ENCODE data around the gene FIBIN.

The FIBIN gene

GRCh38 chr11:27013781-27014361 is 20.0 kb downstream of the FIBIN start:
- Histone ChIP-seq H3K27ac (peak overlapping the region; percentile 50 to 54), H3K36me3 (no peaks in the 10 kb centered on the region), H3K4me3 (no peak overlapping the region), H3K9me3 (no peaks in the 10 kb centered on the region), H3K27me3 (no peaks in the 10 kb centered on the region), H3K4me1 (peaks cover 0 to 33% (median 15%) of the 10 kb centered on the region in 4 donors)
- no peak for DNase-seq
- intact Hi-C loops (cut with DNase I; ENCODE audit: low total_unique reads): no loop called here
- no peak for TF ChIP-seq CTCF (IDR thresholded peaks at IDR 0.05)

- no peak for TF ChIP-seq CTCF (IDR thresholded peaks at IDR 0.05)
- H3K4me1 ChIP-seq: peaks cover 0 to 28% (median 5%) of the 10 kb centered on the region in 4 donors
- H3K36me3 ChIP-seq: no peaks in the 10 kb centered on the region
- H3K27ac ChIP-seq: peak overlapping the region in 1 of 2 donors; percentile 13
- H3K9me3 ChIP-seq: no peaks in the 10 kb centered on the region
- H3K4me3 ChIP-seq: no peak overlapping the region
- no peak for DNase-seq
- intact Hi-C loops (cut with DNase I; ENCODE audit: low total_unique reads): no loop called here
- no peaks in the 10 kb centered on the region for H3K27me3 ChIP-seq
These were observed 25.1 kb downstream of the FIBIN start for GRCh38 chr11:27018902-27019529.

GRCh38 chr11:27020751-27021150 is 26.8 kb downstream of the FIBIN start:
- Histone ChIP-seq H3K36me3 (no peaks in the 10 kb centered on the region), H3K27me3 (no peaks in the 10 kb centered on the region), H3K4me3 (no peak overlapping the region), H3K27ac (no peak overlapping the region), H3K9me3 (no peaks in the 10 kb centered on the region), H3K4me1 (peaks cover 0 to 23% (median 3%) of the 10 kb centered on the region in 4 donors)
- intact Hi-C loops (cut with DNase I; ENCODE audit: low total_unique reads): no loop called here
- TF ChIP-seq CTCF (IDR thresholded peaks at IDR 0.05): no peak
- DNase-seq: no peak

- Histone ChIP-seq H3K4me3 (no peak overlapping the region), H3K36me3 (no peaks in the 10 kb centered on the region), H3K9me3 (no peaks in the 10 kb centered on the region), H3K4me1 (peaks cover 0 to 23% (median 3%) of the 10 kb centered on the region in 4 donors), H3K27me3 (no peaks in the 10 kb centered on the region), H3K27ac (no peak overlapping the region)
- no peak for DNase-seq
- TF ChIP-seq CTCF (IDR thresholded peaks at IDR 0.05): no peak
- intact Hi-C loops (cut with DNase I; ENCODE audit: low total_unique reads): no loop called here
These were observed 28.8 kb downstream of the FIBIN start for GRCh38 chr11:27022659-27023251.

GRCh38 chr11:27024865-27025264 is 31.0 kb downstream of the FIBIN start:
- Histone ChIP-seq H3K9me3 (no peaks in the 10 kb centered on the region), H3K36me3 (no peaks in the 10 kb centered on the region), H3K27ac (no peak overlapping the region), H3K4me1 (peaks cover 0 to 30% (median 7%) of the 10 kb centered on the region in 4 donors), H3K27me3 (no peaks in the 10 kb centered on the region), H3K4me3 (no peak overlapping the region)
- DNase-seq: no peak
- no peak for TF ChIP-seq CTCF (IDR thresholded peaks at IDR 0.05)
- intact Hi-C loops (cut with DNase I; ENCODE audit: low total_unique reads): no loop called here

Data from tibial artery (tissue), 4 donors.